GM12873 (cell line): Measurements from ENCODE around the gene RNASE1.

Experiments used
- CTCF ChIP-seq: IDR thresholded peaks from 2 replicates; pipeline ENCODE4 v1.5.1; 2012; ENCODE audit warnings: low read depth, mild to moderate bottlenecking, moderate library complexity, low read length, control low read depth; ENCODE audit not compliant: insufficient read depth; ENCODE audit errors: missing control alignments

Gene RNASE1

GRCh38 chr14:20799456-20799891, 3.2 kb downstream of the RNASE1 start:
- no peak for TF ChIP-seq CTCF

- no peak for TF ChIP-seq CTCF
These were observed 3.7 kb downstream of the RNASE1 start for GRCh38 chr14:20798932-20799331.

GRCh38 chr14:20798318-20798717, 4.3 kb downstream of the RNASE1 start:
- TF ChIP-seq CTCF, result no peak

DNA sequence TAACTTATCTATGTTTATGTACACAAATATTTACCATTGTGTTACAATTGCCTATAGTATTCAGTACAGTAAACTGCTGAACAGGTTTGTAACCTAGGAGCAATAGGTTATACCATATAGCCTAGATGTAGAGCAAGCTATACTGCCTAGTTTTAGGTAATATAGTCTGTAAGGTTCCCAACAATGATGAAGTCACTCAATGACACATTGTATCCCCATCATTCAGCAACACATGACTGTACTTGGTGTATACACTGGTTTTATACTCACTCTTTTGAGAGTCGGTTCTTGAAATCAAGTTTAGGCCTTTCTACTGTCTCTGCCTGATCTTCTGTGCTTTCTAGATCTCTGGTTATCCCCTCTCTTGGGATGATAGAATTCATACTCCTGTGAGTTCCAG, 5.5 kb downstream of the RNASE1 start:
- TF ChIP-seq CTCF, result no peak

GRCh38 chr14:20794644-20795369, 7.8 kb downstream of the RNASE1 start:
- TF ChIP-seq CTCF, result no peak

DNA sequence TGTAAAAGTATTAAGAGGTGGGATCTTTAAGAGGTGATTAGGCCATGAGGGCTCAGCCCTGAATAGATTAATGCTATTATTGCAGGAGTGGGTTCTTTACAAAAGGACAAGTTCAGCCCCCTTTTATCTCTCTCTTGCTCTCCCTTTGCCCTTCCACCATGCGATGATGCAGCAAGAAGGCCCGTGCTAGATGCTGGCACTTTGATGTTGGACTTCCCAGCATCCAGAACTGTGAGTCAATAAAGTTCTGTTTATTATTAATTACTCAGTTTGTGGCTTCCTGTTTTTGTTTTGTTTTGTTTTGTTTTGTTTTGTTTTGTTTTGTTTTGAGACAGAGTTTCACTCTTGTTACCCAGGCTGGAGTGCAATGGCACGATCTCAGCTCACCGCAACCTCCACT, 10.1 kb downstream of the RNASE1 start:
- no peak for TF ChIP-seq CTCF

DNA sequence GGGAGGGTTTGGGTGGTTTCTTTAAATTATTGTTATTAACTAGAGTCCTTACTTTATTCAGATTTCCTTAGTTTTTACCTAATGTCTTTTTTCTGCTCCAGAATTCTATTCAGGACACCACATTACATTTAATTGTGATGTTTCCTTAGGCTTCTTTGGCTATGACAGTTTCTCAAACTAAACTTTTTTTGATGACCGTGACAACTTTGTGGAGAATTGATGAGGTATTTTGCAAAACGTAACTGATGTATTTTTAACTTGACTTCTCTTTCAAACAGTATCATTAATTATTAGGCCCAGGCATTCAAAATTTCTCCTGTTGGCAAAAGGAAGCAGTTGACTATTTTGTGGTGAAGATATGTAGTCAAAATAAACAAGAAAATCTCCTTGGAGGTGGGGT, 11.0 kb downstream of the RNASE1 start:
- no peak for TF ChIP-seq CTCF
